ENCODE data around the gene CDIPT.

- TF ChIP-seq MAX (IDR thresholded peaks at IDR 0.05): no peak
- no peak for TF ChIP-seq TAF1 (IDR thresholded peaks at IDR 0.05; ENCODE audit: low read depth)
- no peak for TF ChIP-seq RAD21 (IDR thresholded peaks at IDR 0.05; ENCODE audit: low read depth)
- TF ChIP-seq CEBPB (IDR thresholded peaks at IDR 0.05): no peak
- TF ChIP-seq ZBTB7A (IDR thresholded peaks at IDR 0.05; ENCODE audit: low read depth): no peak
- TF ChIP-seq TCF12 (IDR thresholded peaks at IDR 0.05; ENCODE audit: low read depth): no peak
- TF ChIP-seq EP300 (IDR thresholded peaks at IDR 0.05; ENCODE audit: borderline replicate concordance): no peak
- TF ChIP-seq REST (IDR thresholded peaks at IDR 0.05; ENCODE audit: low read depth): no peak
- TF ChIP-seq TEAD4 (IDR thresholded peaks at IDR 0.05): no peak
- TF ChIP-seq NFIC (IDR thresholded peaks at IDR 0.05): no peak
- no peak for TF ChIP-seq USF1 (IDR thresholded peaks at IDR 0.05)
- no peak for TF ChIP-seq FOXM1 (IDR thresholded peaks at IDR 0.05; ENCODE audit: borderline replicate concordance, low read depth)
Observed at GRCh38 chr16:29864205-29864604, 1.2 kb upstream of the CDIPT start.

Measured in Ishikawa (cell line).